ENCODE results near the gene HMGA1. TPM values are rescaled to one million over a fixed set of nuclear protein-coding genes. Genes with fewer than 3 reads are reported as not detected.

HMGA1 gene
- total RNA-seq, 2 donors from 2014 or later = 524 to 600 TPM

- Mint-ChIP-seq H3K36me3 (peaks cover 0 to 4% of the 10 kb centered on the region in 2 donors), H3K9me3 (no peaks in the 10 kb centered on the region), H3K27ac (no peak overlapping the region)
- no peak for ATAC-seq
- DNase-seq (ENCODE audit: low spot score in 2 of 2) = no peak
These were observed 48.9 kb downstream of the HMGA1 start for GRCh38 chr6:34285448-34286164.

DNA sequence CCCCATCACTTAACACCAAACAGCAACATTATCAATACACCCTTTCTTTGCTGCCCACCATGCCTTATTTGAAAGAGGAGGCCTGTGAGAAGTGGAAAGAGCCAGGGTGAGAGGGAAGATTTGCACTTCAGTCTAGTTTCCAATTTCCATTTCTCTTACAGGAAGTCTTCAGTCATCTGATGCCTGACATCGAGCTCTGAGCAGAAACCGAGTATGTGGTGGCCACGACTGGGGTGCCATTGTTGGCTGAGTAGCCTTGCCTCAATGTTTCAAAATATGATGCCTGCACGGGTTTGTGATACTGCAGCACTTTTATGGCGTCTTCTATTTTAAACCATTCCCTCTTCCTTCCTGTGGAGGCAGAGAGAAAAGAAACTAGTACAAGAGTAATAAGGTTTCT, 51.9 kb downstream of the HMGA1 start:
- ATAC-seq = peak; percentile 51 to 69
- no peak for DNase-seq (ENCODE audit: low spot score in 2 of 2)
- peaks cover 7 to 12% of the 10 kb centered on the region in 2 donors for H3K36me3 Mint-ChIP-seq
- H3K9me3 Mint-ChIP-seq = no peaks in the 10 kb centered on the region
- peak overlapping the region; percentile 39 to 83 for H3K27ac Mint-ChIP-seq

DNA sequence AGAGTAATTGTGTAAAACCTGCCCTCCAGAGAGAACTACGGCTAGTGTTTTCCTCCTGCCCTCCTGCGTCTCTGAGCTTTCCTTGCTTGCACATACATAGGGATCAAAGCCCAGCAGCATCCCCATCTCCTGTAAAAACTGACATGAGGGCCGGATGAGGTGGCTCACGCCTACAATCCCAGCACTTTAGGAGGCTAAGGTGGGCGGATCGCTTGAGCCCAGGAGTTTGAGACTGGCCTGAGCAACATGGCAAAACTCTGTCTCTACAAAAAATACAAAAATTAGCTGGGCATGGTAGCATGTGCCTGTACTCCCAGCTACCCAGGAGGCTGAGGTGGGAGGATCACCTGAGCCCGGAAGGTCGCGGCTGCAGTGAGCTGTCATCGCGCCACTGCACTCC, 52.5 kb downstream of the HMGA1 start:
- Mint-ChIP-seq H3K9me3 (no peaks in the 10 kb centered on the region), H3K36me3 (peaks cover 9 to 12% of the 10 kb centered on the region in 2 donors), H3K27ac (peak overlapping the region; percentile 39 to 83)
- ATAC-seq (no peak), DNase-seq (ENCODE audit: low spot score in 2 of 2) (no peak)

- peaks cover 7 to 9% of the 10 kb centered on the region in 2 donors for H3K36me3 Mint-ChIP-seq
- H3K9me3 Mint-ChIP-seq = no peaks in the 10 kb centered on the region
- no peak for ATAC-seq
These were observed 56.3 kb downstream of the HMGA1 start for GRCh38 chr6:34292954-34293353.

DNA sequence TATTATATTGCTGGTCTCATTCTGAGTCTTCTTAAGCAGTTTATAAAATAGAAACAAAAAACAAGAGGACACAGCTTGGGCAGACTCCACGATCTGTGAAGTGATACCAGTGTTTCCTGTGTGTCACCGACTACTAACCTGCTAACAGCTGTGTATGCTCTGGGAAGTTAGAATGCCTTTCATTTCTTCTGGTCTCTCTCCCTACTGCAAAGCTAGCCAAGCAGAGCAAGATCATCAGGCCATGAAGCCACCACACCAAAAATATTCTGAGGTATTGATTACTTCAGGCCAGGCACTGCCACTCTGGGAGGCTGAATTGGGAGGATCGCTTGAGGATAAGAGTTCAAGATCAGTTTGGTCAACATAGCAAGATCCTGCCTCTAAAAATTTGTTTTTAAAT, 59.0 kb downstream of the HMGA1 start:
- Mint-ChIP-seq H3K27ac (peak overlapping the region in 1 of 2 donors; percentile 81), H3K36me3 (peaks cover 7 to 9% of the 10 kb centered on the region in 2 donors), H3K9me3 (no peaks in the 10 kb centered on the region)
- peak in 1 of 2 donors; percentile 80 for ATAC-seq
- DNase-seq (ENCODE audit: low spot score in 2 of 2) = no peak

More at GRCh38 chr6:34292954-34293353, 56.3 kb downstream of the HMGA1 start:
- DNase-seq (ENCODE audit: low spot score in 2 of 2) = no peak
- H3K27ac Mint-ChIP-seq = peak overlapping the region; percentile 66 to 91

Other genes starting within 250 kb of the HMGA1 start
- under 1 TPM; 0.12 to 0.36 TPM for gene GRM4, start 90.8 kb upstream of the HMGA1 start, total RNA-seq
- 10 to 100 TPM; 12.8 to 25.1 TPM for gene SMIM29, start 12.1 kb downstream of the HMGA1 start, total RNA-seq
- 10 to 100 TPM in 1 of 2 donors, 1 to 10 TPM in 1; 7.9 to 15.1 TPM for gene NUDT3, start 155.8 kb downstream of the HMGA1 start, total RNA-seq
- 1,000 to 10,000 TPM; 2,345 to 2,565 TPM for gene RPS10, start 189.2 kb downstream of the HMGA1 start, total RNA-seq
- gene PACSIN1, start 229.2 kb downstream of the HMGA1 start, total RNA-seq = under 1 TPM in 1 of 2 donors, not detected in 1; 0.97 TPM

Data from activated naive CD4-positive, alpha-beta T cell treated with anti-CD3 and anti-CD28 coated beads, Interleukin-2, amount 50 U/mL, for 72 hours (primary cell).